PFSK-1 (cell line): Measurements from ENCODE around the gene FAM114A2.

Experiments
- FOXP2 ChIP-seq: optimal IDR thresholded peaks from 2 replicates; pipeline ENCODE3; 2011; ENCODE audit warnings: borderline replicate concordance, control low read depth, inconsistent platforms; ENCODE audit not compliant: insufficient read depth; ENCODE audit errors: extremely low read length, extremely low read depth
- POLR2AphosphoS5 ChIP-seq: IDR thresholded peaks from 2 replicates; pipeline ENCODE4 v1.6.1; 2012; ENCODE audit warnings: low read depth, mild to moderate bottlenecking, control low read depth, low read length, moderate library complexity
- SIN3A ChIP-seq: IDR thresholded peaks from 2 replicates; pipeline ENCODE4 v1.6.1; 2012; ENCODE audit warnings: mild to moderate bottlenecking, low read length, moderate library complexity, borderline replicate concordance; ENCODE audit not compliant: insufficient read depth
- TAF1 ChIP-seq: IDR thresholded peaks from 2 replicates; pipeline ENCODE4 v1.6.1; 2012; ENCODE audit warnings: low read length, control low read depth, borderline replicate concordance; ENCODE audit not compliant: insufficient read depth
- TF ChIP-seq, protein P1 (sequence below), 2 experiments: IDR thresholded peaks; 2 replicates each; pipeline versions ENCODE4 v1.6.1 to v1.8.0; 2011 to 2012; ENCODE audit warnings: low read depth in 2 of 2, low read length in 2 of 2, control low read depth in 1 of 2, inconsistent platforms in 1 of 2, mild to moderate bottlenecking in 1 of 2, moderate library complexity in 1 of 2; ENCODE audit not compliant: insufficient read depth in 1 of 2

FAM114A2 gene

DNA sequence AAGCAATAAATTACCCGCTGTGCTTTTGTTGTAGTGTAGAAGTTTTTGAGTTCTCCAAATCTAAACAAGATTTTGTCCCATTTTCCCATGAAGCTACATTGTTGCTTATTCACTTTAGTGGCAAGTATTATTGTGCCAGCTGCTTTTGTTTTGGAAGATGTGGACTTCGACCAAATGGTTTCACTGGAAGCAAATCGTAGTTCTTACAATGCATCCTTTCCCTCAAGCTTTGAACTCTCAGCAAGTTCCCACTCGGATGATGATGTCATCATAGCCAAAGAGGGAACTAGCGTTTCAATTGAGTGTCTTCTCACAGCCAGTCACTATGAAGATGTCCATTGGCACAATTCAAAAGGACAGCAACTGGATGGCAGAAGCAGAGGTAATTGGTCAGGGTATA lies 10.9 kb upstream of the FAM114A2 start:
- TF ChIP-seq, protein P1, sequence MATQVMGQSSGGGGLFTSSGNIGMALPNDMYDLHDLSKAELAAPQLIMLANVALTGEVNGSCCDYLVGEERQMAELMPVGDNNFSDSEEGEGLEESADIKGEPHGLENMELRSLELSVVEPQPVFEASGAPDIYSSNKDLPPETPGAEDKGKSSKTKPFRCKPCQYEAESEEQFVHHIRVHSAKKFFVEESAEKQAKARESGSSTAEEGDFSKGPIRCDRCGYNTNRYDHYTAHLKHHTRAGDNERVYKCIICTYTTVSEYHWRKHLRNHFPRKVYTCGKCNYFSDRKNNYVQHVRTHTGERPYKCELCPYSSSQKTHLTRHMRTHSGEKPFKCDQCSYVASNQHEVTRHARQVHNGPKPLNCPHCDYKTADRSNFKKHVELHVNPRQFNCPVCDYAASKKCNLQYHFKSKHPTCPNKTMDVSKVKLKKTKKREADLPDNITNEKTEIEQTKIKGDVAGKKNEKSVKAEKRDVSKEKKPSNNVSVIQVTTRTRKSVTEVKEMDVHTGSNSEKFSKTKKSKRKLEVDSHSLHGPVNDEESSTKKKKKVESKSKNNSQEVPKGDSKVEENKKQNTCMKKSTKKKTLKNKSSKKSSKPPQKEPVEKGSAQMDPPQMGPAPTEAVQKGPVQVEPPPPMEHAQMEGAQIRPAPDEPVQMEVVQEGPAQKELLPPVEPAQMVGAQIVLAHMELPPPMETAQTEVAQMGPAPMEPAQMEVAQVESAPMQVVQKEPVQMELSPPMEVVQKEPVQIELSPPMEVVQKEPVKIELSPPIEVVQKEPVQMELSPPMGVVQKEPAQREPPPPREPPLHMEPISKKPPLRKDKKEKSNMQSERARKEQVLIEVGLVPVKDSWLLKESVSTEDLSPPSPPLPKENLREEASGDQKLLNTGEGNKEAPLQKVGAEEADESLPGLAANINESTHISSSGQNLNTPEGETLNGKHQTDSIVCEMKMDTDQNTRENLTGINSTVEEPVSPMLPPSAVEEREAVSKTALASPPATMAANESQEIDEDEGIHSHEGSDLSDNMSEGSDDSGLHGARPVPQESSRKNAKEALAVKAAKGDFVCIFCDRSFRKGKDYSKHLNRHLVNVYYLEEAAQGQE (IDR thresholded peaks at IDR 0.05; ENCODE audit: insufficient read depth in 1 of 2, low read depth in 2 of 2, low read length in 2 of 2): no peak
- TF ChIP-seq POLR2AphosphoS5: no peak
- no peak for TF ChIP-seq FOXP2

GRCh38 chr5:154047324-154047723 lies 8.6 kb upstream of the FAM114A2 start:
- TF ChIP-seq, protein P1 (IDR thresholded peaks at IDR 0.05; ENCODE audit: insufficient read depth in 1 of 2, low read depth in 2 of 2, low read length in 2 of 2): no peak
- TF ChIP-seq TAF1 (no peak), SIN3A (no peak), FOXP2 (no peak), POLR2AphosphoS5 (no peak)

- TF ChIP-seq TAF1: no peak
- TF ChIP-seq, protein P1 (IDR thresholded peaks at IDR 0.05; ENCODE audit: insufficient read depth in 1 of 2, low read depth in 2 of 2, low read length in 2 of 2): no peak
- TF ChIP-seq SIN3A: no peak
- TF ChIP-seq POLR2AphosphoS5: no peak
- TF ChIP-seq FOXP2: no peak
Observed at GRCh38 chr5:154046486-154046885, 7.8 kb upstream of the FAM114A2 start.

- TF ChIP-seq FOXP2 (no peak), TAF1 (no peak), SIN3A (no peak), POLR2AphosphoS5 (no peak)
- TF ChIP-seq, protein P1 (IDR thresholded peaks at IDR 0.05; ENCODE audit: insufficient read depth in 1 of 2, low read depth in 2 of 2, low read length in 2 of 2): no peak
Observed at GRCh38 chr5:154044581-154044980, 5.9 kb upstream of the FAM114A2 start.

DNA sequence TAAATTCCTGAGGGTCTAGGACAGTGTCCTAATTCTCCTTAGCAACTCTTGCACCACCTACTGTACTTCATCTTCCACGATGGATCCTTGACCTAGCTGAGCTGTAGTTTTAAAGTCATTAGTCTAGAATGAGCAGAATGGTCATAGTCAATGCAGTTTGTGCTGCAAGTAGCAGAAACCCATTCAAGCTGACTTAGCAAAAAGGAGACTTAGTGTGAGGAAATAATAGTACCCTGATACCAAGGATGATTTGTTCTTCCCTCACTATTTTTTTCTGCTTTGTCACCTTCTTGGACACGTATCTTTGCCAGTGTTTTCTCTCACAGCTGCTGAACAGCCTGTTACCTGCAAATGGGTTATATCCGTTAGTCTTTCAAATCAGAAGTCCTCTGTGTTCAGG lies 5.4 kb upstream of the FAM114A2 start:
- no peak for TF ChIP-seq FOXP2
- TF ChIP-seq POLR2AphosphoS5: no peak
- TF ChIP-seq SIN3A: no peak

DNA sequence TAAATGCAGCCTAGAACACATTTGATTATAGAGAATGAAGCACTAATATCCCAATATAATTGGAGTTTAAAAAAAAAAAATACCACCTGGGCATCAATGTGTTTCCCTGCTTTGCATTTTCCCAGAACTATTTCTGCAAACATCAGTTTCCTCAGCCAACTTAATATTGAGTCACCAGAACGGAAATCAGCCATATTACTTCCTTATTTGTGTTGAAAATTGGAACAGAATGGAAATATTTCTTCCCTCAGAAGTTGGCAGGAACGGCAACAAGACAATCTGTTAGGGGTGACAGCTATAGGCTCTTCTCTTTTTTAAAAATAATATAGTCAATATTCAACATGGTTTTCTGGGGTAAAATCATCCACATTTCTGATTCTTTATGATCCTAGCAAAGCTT lies 4.1 kb upstream of the FAM114A2 start:
- no peak for TF ChIP-seq POLR2AphosphoS5
- no peak for TF ChIP-seq TAF1
- TF ChIP-seq, protein P1 (IDR thresholded peaks at IDR 0.05; ENCODE audit: insufficient read depth in 1 of 2, low read depth in 2 of 2, low read length in 2 of 2): no peak
- TF ChIP-seq SIN3A: no peak
- TF ChIP-seq FOXP2: no peak
